GM12878 (cell line): ENCODE data around the gene MYT1. TPM values are rescaled to one million over a fixed set of nuclear protein-coding genes. Genes with fewer than 3 reads are reported as not detected.

ENCODE experiments used
- ATAC-seq: fragments of 200-7000 bp; cut with Tn5 transposase; 3 replicates; pipeline ENCODE4 v1.9.1; 2020; ENCODE audit warnings: mild to moderate bottlenecking, moderate library complexity
- BruUV-seq: library from RNA; stranded (reverse); fragments of 400-500 nt; replicated peaks from 2 replicates; lab custom pipeline; 2021; lab: Mats Ljungman, UMichigan
- CTCF ChIA-PET: fragments of 300-600 bp; sonication (Branson Sonifier 250); formaldehyde crosslinking; extraction: SDS; loops from one replicate; lab custom pipeline; 2021; ENCODE audit warnings: inconsistent platforms; lab: Yijun Ruan, JAX
- POLR2A ChIA-PET: fragments of 350-600 bp; formaldehyde crosslinking; extraction: SDS; loops from one replicate; lab custom pipeline; 2021; ENCODE audit warnings: inconsistent platforms; lab: Charles Lee
- RAD21 ChIA-PET: fragments of 300-600 bp; sonication (Branson Sonifier 250); formaldehyde crosslinking; loops from one replicate; lab custom pipeline; 2023; ENCODE audit warnings: antibody characterized with exemption; ENCODE audit not compliant: unreplicated experiment; lab: Charles Lee
- SMC1A ChIA-PET: fragments of 300-600 bp; sonication (Branson Sonifier 250); formaldehyde crosslinking; loops from one replicate; lab custom pipeline; 2023; ENCODE audit not compliant: unreplicated experiment, uncharacterized antibody; lab: Charles Lee
- DNase-seq: peaks from one replicate; pipeline ENCODE4 v3.0.0-alpha.2; 2011; ENCODE audit warnings: low read depth, low spot score
- FAIRE-seq: peaks from 3 replicates; lab custom pipeline; 2011; peaks lifted over from hg19 to GRCh38; lab: Jason Lieb, UNC
- H2AFZ ChIP-seq: 2 replicates; pipeline ENCODE4 v1.6.0; 2011; ENCODE audit warnings: low read depth, low read length, control low read depth; ENCODE audit not compliant: control insufficient read depth
- H3K27ac ChIP-seq: 2 replicates; pipeline ENCODE4 v1.5.1; 2011; ENCODE audit warnings: control low read depth; ENCODE audit not compliant: control insufficient read depth, insufficient read depth
- H3K27me3 ChIP-seq, 2 experiments: replicated peaks in 1 of 2; 2 replicates each; pipeline versions ENCODE4 v1.6.0 to v1.6.1; 2011; ENCODE audit warnings: low read length in 1 of 2; ENCODE audit not compliant: control insufficient read depth in 2 of 2, insufficient read depth in 2 of 2
- H3K36me3 ChIP-seq, 2 experiments: 2 replicates each; pipeline ENCODE4 v1.5.1; 2011; ENCODE audit warnings: low read length in 1 of 2; ENCODE audit not compliant: control insufficient read depth in 2 of 2, insufficient read depth in 2 of 2
- H3K4me1 ChIP-seq: 2 replicates; pipeline ENCODE4 v1.6.1; 2011; ENCODE audit warnings: mild to moderate bottlenecking, low read length, moderate library complexity, mixed read lengths; ENCODE audit not compliant: control insufficient read depth, insufficient read depth
- H3K4me2 ChIP-seq: 2 replicates; pipeline ENCODE4 v1.6.0; 2011; ENCODE audit warnings: control low read depth; ENCODE audit not compliant: control insufficient read depth, insufficient read depth
- H3K4me3 ChIP-seq: fragments of 200-600 bp; sonication (generic); 2 replicates; pipeline ENCODE4 v1.5.1; 2016
- H3K79me2 ChIP-seq: 2 replicates; pipeline ENCODE4 v1.6.0; 2011; ENCODE audit warnings: low read length; ENCODE audit not compliant: control insufficient read depth, insufficient read depth
- H3K9ac ChIP-seq: 2 replicates; pipeline ENCODE4 v1.8.0; 2011; ENCODE audit warnings: low read length, control low read depth, mixed read lengths; ENCODE audit not compliant: control insufficient read depth, insufficient read depth
- H3K9me3 ChIP-seq: replicated peaks from 3 replicates; pipeline ENCODE4 v1.5.1; 2011; ENCODE audit warnings: mild to moderate bottlenecking, low read length; ENCODE audit not compliant: control insufficient read depth, insufficient read depth
- H4K20me1 ChIP-seq: 2 replicates; pipeline ENCODE4 v1.6.0; 2011; ENCODE audit not compliant: control insufficient read depth, insufficient read depth
- BCL11A ChIP-seq: IDR thresholded peaks from 2 replicates; pipeline ENCODE4 v1.6.1; 2011; ENCODE audit warnings: low read depth, low read length
- BMI1 ChIP-seq: fragments of 450-650 bp; IDR thresholded peaks from 2 replicates; pipeline ENCODE4 v1.6.1; 2016; ENCODE audit warnings: mild to moderate bottlenecking, moderate library complexity, borderline replicate concordance
- EP300 ChIP-seq, 2 experiments: fragments of 150-350 bp in 1 of 2; IDR thresholded peaks; 2 replicates each; pipeline ENCODE4 v1.6.1; 2011 to 2012; ENCODE audit warnings: low read depth in 2 of 2, low read length in 2 of 2, borderline replicate concordance in 1 of 2, improper control_type of control experiment in 1 of 2, inconsistent platforms in 1 of 2; ENCODE audit not compliant: control insufficient read depth in 1 of 2
- JUNB ChIP-seq: IDR thresholded peaks from 2 replicates; pipeline ENCODE4 v1.6.1; 2016; ENCODE audit warnings: antibody characterized with exemption, mild to moderate bottlenecking
- NFYA ChIP-seq: IDR thresholded peaks from 2 replicates; pipeline ENCODE4 v1.6.1; 2011; ENCODE audit warnings: low read depth, mild to moderate bottlenecking, low read length, improper control_type of control experiment, borderline replicate concordance
- POLR2AphosphoS5 ChIP-seq: IDR thresholded peaks from 2 replicates; pipeline ENCODE4 v1.6.1; 2011; ENCODE audit warnings: mild to moderate bottlenecking, low read length, inconsistent platforms
- RELA ChIP-seq: fragments of 450-650 bp; IDR thresholded peaks from 2 replicates; pipeline ENCODE4 v1.8.0; 2014; ENCODE audit warnings: borderline replicate concordance; ENCODE audit not compliant: partially characterized antibody
- SP1 ChIP-seq: IDR thresholded peaks from one replicate; pipeline ENCODE4 v1.6.1; 2011; ENCODE audit warnings: low read depth, low read length
- STAT3 ChIP-seq: IDR thresholded peaks from 2 replicates; pipeline ENCODE4 v1.6.1; 2011; ENCODE audit warnings: low read depth, low read length, improper control_type of control experiment
- WGBS: methylation state at CpG from one replicate; pipeline ENCODE4 v1.1.6; 2016; ENCODE audit warnings: low lambda C conversion rate; ENCODE audit not compliant: insufficient replicate concordance, insufficient coverage; ENCODE audit errors: missing lambda C conversion rate; 5-methylcytosine and 5-hydroxymethylcytosine counted together
- in situ Hi-C: fragments of 300-500 bp; cut with MboI; formaldehyde crosslinking; loops from 9 replicates; pipeline ENCODE4 v1.14.3; 2018; ENCODE audit warnings: mixed read lengths
- intact Hi-C: fragments of 100-400 bp; cut with micrococcal nuclease; formaldehyde crosslinking; loops from one replicate; pipeline ENCODE4 v1.14.2; 2022; ENCODE audit not compliant: unreplicated experiment
- polyA plus RNA-seq, 11 experiments: library from polyadenylated mRNA; depleted of rRNA in 4 of 11; unstranded in 6 of 11; stranded (reverse) in 5 of 11; fragments of >200 nt; fragmentation: Nextera tagmentation in 4 of 11; fragmentation: Illumina TruSeq in 1 of 11; extraction: Ambion mirVana in 4 of 11; extraction: Trizol in 1 of 11; gene quantifications; 1 replicate in 1 of 11; 2 replicates in 10 of 11; pipeline versions ENCODE4 v1.2.1 to v1.2.3, GENCODE V29; 2011 to 2016; ENCODE audit warnings: inconsistent platforms in 2 of 11, missing spikeins in 2 of 11, low read depth in 1 of 11
- total RNA-seq, 4 experiments: library from RNA; depleted of rRNA in 3 of 4; stranded (reverse); fragments of >200 nt in 3 of 4; fragmentation: Illumina TruSeq in 1 of 4; extraction: Trizol in 1 of 4; gene quantifications; 2 replicates each; pipeline versions ENCODE4 v1.2.1 to v1.2.3, GENCODE V29; 2013 to 2021

MYT1 gene
- total and polyA plus RNA-seq, 10 of the 15 experiments (the other 5 are each of a cell fraction or from before 2014, with no cell fraction given) = 0.01 to 0.10 TPM; not detected in 8

- H3K79me2 ChIP-seq = no peaks in the 10 kb centered on the region
- TF ChIP-seq POLR2AphosphoS5 (no peak), JUNB (no peak), EP300 (IDR thresholded peaks at IDR 0.05; ENCODE audit: borderline replicate concordance in 1 of 2, control insufficient read depth in 1 of 2, low read depth in 2 of 2, low read length in 2 of 2) (no peak), NFYA (no peak), BCL11A (no peak), BMI1 (no peak), STAT3 (no peak), SP1 (no peak), RELA (no peak)
- peaks cover 0 to 6% of the 10 kb centered on the region in 2 experiments; a peak in 2 of 4 replicates for H3K27me3 ChIP-seq
- no peaks in the 10 kb centered on the region for H3K4me1 ChIP-seq
- WGBS = 44% methylated on average over 25 of the region's 25 CpGs
- H3K36me3 ChIP-seq = no peaks in the 10 kb centered on the region
- ChIA-PET POLR2A (no interaction called here), CTCF (no interaction called here), SMC1A (no interaction called here), RAD21 (no interaction called here)
- in situ Hi-C loops = no loop called here
- FAIRE-seq (no peak), ATAC-seq (no peak), DNase-seq (no peak)
- H3K4me2 ChIP-seq = no peak overlapping the region
- no peaks in the 10 kb centered on the region for H3K9me3 ChIP-seq
- H3K27ac ChIP-seq = no peak overlapping the region
- H3K4me3 ChIP-seq = no peak overlapping the region
- no peaks in the 10 kb centered on the region for H4K20me1 ChIP-seq
- no peak overlapping the region for H3K9ac ChIP-seq
- intact Hi-C loops = no loop called here
- H2AFZ ChIP-seq = no peak overlapping the region
- BruUV-seq = no TSS peak
Observed at GRCh38 chr20:64226686-64227580, 62.7 kb downstream of the MYT1 start.
